Calu3 (cell line): ENCODE measurements around the gene LAMC1. TPM values are rescaled to one million over a fixed set of nuclear protein-coding genes. Genes with fewer than 3 reads are reported as not detected.

Experiments used
- BruUV-seq: library from RNA; stranded (reverse); fragments of 400-500 nt; replicated peaks from 2 replicates; lab custom pipeline; 2021; lab: Mats Ljungman, UMichigan
- CTCF ChIA-PET: fragments of 300-600 bp; sonication (Branson Sonifier 250); formaldehyde crosslinking; loops from one replicate; lab custom pipeline; 2022; ENCODE audit warnings: antibody characterized with exemption; lab: Charles Lee
- DNase-seq: peaks from one replicate; pipeline ENCODE4 v3.0.0; 2022
- H3K27ac Mint-ChIP-seq: one replicate; pipeline ENCODE4 v1.8.0; 2022; ENCODE audit warnings: mixed read lengths; ENCODE audit not compliant: unreplicated experiment
- H3K27me3 Mint-ChIP-seq: one replicate; pipeline ENCODE4 v1.8.0; 2022; ENCODE audit warnings: mixed read lengths; ENCODE audit not compliant: unreplicated experiment
- H3K36me3 Mint-ChIP-seq: one replicate; pipeline ENCODE4 v1.8.0; 2022; ENCODE audit warnings: mild to moderate bottlenecking, moderate library complexity, mixed read lengths; ENCODE audit not compliant: insufficient read depth, unreplicated experiment
- H3K4me1 Mint-ChIP-seq: one replicate; pipeline ENCODE4 v1.8.0; 2022; ENCODE audit warnings: mild to moderate bottlenecking, low read depth, mixed read lengths; ENCODE audit not compliant: unreplicated experiment
- H3K4me3 Mint-ChIP-seq: one replicate; pipeline ENCODE4 v1.8.0; 2022; ENCODE audit warnings: mild to moderate bottlenecking, low read depth, moderate library complexity, mixed read lengths; ENCODE audit not compliant: unreplicated experiment
- H3K9me3 Mint-ChIP-seq: one replicate; pipeline ENCODE4 v1.8.0; 2022; ENCODE audit warnings: low read depth, mixed read lengths; ENCODE audit not compliant: unreplicated experiment
- intact Hi-C: fragments of 100-400 bp; cut with micrococcal nuclease; formaldehyde crosslinking; loops from one replicate; pipeline ENCODE4 v1.10.0; 2022; ENCODE audit not compliant: unreplicated experiment
- total RNA-seq: library from RNA; stranded (reverse); gene quantifications from 2 replicates; pipeline ENCODE4 v1.2.3, GENCODE V29; 2022
- TF ChIP-seq, protein P1 (sequence below): fragments of 200-600 bp; IDR thresholded peaks from one replicate; pipeline ENCODE4 v1.8.0; 2022; ENCODE audit warnings: antibody characterized with exemption; ENCODE audit not compliant: unreplicated experiment

Gene LAMC1
- total RNA-seq, 1 experiment from 2014 or later, result 579 TPM

DNA sequence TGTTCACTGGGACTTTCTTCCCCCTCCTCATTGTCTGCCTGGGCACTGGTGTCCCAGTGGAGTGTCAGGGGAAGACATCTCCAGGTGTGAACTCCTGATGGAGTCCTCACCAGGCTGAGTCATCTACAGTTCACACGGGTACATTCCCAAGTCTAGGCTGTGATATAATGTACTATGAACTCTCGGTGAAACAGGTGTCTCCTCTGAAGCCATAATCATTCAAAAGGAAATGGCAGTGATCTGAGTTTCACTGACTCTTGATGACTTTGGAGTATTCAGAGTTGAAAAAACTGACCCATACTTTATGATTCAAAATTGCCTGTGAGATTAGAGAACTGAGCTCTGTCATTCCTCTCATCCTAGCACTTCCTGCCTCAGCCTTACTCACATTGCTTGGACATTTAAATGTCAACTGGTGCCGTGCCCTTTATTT lies 171.9 kb downstream of the LAMC1 start:
- no TSS peak for BruUV-seq
- Mint-ChIP-seq H3K36me3 (peaks cover 83% of the 10 kb centered on the region), H3K27ac (peak overlapping the region; percentile 79), H3K27me3 (no peaks in the 10 kb centered on the region), H3K4me3 (peak overlapping the region; percentile 43), H3K4me1 (peaks cover 70% of the 10 kb centered on the region), H3K9me3 (no peaks in the 10 kb centered on the region)
- TF ChIP-seq, protein P1, sequence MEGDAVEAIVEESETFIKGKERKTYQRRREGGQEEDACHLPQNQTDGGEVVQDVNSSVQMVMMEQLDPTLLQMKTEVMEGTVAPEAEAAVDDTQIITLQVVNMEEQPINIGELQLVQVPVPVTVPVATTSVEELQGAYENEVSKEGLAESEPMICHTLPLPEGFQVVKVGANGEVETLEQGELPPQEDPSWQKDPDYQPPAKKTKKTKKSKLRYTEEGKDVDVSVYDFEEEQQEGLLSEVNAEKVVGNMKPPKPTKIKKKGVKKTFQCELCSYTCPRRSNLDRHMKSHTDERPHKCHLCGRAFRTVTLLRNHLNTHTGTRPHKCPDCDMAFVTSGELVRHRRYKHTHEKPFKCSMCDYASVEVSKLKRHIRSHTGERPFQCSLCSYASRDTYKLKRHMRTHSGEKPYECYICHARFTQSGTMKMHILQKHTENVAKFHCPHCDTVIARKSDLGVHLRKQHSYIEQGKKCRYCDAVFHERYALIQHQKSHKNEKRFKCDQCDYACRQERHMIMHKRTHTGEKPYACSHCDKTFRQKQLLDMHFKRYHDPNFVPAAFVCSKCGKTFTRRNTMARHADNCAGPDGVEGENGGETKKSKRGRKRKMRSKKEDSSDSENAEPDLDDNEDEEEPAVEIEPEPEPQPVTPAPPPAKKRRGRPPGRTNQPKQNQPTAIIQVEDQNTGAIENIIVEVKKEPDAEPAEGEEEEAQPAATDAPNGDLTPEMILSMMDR, result no peak
- DNase-seq, result peak; percentile 40
- intact Hi-C loops, result no loop called here
- CTCF ChIA-PET, result no interaction called here

Other genes with a start within 250 kb of the LAMC1 start
- gene NPL, start 233.6 kb upstream of the LAMC1 start, total RNA-seq, result 5.0 and 6.9 TPM in 2 replicates
- 224 and 263 TPM in 2 replicates for gene DHX9, start 184.1 kb upstream of the LAMC1 start, total RNA-seq
- gene SHCBP1L, start 70.3 kb upstream of the LAMC1 start, total RNA-seq, result not detected in 2 replicates
- 498 and 642 TPM in 2 replicates for gene LAMC2, start 162.8 kb downstream of the LAMC1 start, total RNA-seq